NCI-H345 treated with DMSO at 0.1 percent for 48 hours (cell line): Measurements from ENCODE around the gene OBP2B.
"Not testable (repeated sequence)": the region's sequence is repeated elsewhere in the genome, so short reads cannot be mapped to it uniquely, and the experiment has no call there.

Source experiments
- DNase-seq: peaks from one replicate; lab custom pipeline; 2025; ENCODE audit not compliant: unreplicated experiment; lab: John Stamatoyannopoulos, UW

The OBP2B gene

DNA sequence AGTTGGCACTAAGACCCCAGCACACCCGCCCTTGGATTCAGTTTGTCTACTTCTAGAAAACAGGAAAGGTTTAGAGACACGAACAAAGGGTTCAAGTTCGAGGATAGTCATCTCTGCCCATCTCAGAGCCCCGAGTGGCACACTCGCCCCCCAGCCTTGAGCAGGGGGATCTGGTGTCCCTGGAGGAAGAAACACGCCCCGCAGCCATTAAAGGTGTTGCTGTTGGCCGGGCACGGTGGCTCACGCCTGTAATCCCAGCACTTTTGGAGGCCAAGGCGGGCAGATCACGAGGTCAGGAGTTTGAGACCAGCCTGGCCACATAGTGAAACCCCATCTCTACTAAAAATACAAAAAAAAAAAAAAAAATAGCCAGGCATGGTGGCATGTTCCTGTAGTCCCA is 39.4 kb downstream of the OBP2B start:
- DNase-seq: not testable (repeated sequence)

DNA sequence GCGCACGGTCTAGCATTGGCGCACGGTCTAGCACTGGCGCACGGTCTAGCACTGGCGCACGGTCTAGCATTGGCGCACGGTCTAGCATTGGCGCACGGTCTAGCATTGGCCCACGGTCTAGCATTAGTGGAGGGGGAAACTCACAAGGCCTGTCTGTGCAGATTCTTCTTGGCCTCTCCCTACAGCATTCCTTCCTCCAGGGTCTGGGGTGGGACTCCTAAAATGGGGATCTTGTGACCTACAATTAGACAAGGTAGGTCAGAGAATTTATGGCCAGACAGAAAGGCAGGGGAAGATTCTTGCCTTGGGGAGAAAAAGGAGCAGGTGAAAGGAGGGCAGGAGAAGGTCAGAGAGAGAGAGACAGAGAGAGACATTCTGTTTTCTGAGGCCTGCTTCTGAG is 39.9 kb downstream of the OBP2B start:
- DNase-seq: no peak

DNA sequence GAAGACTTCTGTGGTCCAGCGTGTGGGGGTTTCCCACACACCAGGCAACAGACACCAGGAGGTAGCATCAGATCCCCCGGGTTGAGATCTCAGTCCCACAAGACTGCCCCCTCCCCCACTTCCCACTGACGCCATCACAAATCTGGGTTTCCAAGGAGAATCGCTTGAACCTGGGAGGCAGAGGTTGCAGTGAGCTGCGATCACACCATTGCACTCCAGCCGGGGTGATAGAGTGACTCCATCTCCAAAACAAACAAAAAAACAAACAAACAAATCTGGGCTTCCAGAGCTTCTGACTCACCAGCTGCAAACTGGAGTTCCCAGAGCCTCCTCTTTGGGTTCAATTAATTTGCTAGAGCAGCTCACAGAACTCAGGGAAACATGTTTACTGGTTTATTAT is 40.6 kb downstream of the OBP2B start:
- DNase-seq: no peak

DNA sequence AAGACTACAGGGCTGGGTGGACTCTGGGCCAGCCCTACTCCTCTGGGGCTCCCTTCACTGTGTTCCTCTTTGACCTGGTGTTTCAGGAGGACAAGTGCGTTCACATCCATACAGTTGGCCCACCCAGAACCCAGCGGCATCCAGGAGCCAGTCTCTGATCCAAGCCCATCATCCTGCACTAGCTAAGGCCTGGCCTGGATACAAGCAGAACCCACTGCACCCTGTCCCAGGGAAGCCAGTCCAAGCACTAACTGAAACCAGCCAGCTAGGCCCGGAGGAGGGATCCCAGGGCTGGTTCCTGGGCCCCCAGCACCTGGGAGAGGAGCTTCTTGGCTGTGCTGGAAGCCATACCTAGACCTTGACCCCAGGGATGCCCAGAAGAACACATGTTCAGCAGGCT is 41.3 kb downstream of the OBP2B start:
- no peak for DNase-seq

DNA sequence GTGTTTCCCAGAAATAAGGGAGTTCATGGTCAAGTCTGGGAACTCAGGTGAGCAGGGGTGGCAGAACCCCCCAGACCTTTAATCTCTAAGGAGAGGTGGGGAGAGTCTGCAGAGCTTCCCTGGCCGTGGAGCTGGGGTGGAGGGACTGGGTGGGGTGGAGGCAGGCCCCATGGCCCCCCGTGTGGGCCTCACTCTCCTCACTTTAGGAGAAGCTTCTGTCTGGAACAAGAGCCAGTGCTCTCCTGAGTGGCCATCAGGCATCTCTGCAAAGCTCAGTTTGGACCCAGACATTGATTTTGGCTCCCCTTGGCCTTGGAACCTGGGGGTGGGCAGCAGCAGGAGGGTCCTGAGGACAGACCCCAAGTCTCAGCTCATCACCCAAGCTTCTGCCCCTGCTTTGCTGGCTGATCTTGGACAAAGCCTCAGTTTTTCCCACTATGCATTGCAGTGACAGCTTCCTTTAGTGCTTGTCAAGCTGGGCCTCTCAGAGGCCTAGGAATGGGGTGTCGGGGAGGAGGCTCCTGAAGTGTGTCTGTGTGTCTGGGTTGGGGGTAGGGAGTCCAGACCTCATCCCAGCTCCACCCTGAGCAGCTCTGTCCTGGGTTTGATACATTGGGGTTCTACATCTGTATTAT is 41.8 kb downstream of the OBP2B start:
- DNase-seq: no peak

DNA sequence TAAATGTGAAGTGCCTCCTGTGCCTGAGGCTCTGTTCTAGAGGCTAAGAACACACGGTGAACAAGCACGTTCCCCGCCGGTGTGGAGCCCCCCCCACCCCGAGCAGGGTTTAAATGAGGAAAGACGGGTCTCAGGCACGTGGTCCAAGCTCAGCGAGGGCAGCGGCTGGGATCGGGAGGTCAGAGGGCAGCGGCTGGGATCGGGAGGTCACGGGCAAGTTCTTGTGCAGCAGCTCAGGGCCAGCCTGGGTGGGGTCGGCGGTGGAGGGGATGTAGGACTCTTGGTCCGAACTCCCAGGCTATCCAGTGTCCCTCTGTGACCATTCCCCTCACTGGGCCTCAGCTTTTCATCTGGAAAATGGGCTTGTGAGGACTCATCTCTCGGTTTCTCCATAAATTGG is 42.7 kb downstream of the OBP2B start:
- peak; percentile 3 for DNase-seq

DNA sequence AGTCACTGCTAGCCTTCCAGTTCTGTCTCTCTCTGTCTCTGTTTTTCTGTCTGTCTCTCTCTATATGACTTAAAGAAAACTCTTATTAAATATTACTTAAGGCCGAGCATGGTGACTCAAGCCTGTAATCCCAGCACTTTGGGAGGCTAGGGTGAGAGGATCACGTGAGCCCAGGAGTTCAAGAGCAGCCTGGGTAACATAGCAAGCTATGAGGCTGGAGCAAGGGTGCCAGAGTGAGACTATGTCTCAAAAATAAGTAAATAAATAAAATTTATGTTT is 43.7 kb downstream of the OBP2B start:
- DNase-seq: no peak

DNA sequence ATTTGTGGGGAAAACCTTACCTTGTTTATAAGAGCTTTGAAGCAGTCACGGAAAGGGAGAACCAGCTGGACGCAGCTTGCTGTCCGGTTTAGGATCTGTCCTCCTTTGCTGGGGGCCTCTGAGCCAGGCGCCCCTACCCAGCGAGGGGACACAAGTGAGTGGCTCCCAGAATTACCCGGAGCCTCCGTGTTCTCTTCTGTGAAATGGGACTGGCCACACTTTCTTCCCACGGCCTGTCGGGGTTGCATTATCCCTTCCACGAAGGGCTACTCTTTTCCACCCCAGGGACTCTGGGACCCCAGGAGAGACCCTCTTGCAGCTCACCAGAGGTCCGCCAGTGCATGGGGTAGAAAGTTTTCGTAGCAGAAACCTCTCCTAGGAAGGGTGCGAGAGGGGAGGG is 44.9 kb downstream of the OBP2B start:
- DNase-seq: no peak

DNA sequence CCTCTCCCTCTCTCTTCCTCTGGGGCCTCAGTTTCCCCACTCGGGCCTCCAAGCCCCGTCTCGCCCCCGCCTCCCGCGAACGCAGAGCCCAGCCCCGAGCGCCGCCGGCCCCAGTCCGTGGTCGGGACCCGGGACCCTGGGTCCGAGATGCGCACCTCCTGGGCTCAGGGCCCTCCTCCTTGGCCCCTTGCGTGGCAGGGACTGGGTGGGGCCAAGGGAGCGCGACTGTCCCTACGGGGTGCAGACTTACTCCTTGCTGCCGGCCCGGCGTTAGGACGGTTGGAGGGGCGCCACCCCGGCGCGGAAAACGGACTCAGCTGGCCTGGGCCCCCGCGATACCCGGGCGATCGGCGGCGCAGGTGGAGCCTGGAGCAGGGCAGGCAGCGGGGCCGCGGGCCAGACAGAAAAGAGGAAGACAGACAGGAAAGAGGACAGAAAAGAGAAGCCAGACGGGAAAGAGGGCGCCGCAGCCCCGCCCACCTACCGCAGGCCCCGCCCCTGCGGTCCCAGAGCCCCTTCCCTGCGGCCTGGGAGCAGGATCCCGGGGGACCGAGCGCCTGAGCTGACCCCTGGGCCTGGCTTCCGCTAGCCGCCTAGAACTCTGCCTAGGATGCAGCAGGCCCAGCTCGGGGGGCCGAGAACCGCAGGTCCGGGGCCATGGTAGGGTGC is 45.4 kb downstream of the OBP2B start, which contains the start of gene GBGT1:
Gene GBGT1, minus strand, starts transcription at position 411 of the 669 bp plus-strand sequence. CDS start 1,502 bp downstream, outside the sequence.
- DNase-seq: peak; percentile 6

DNA sequence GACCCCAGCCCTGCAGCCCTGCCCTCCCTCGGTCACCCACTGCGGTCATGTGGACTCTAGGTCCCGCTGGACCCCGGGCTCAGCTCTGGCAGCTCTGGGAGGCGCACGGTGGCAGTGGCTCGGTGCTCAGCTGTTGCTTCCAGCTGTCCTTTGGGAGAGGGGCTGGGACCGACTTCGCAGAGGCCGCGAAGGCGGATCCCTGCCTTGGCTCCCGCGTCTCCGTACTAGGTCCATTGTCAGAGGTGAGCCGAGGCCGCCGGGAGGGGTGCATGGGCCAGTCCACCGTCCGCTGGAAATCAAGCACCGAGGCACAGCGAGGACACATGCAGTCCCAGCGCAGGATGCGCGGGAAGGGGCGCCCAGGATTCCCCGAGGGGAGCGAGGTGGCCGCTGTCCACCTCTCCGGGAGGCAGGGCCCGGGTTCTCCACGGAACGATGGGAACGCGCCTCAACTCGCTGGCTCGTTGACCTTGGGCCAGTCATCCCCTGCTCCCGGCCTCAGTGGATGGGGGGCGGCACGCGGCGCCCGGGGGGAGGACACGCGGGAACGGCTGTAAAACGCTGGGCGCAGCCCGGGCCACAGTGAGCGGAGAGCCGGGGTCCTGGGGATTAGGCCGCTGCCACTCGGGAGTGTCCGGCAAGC is 46.1 kb downstream of the OBP2B start:
- no peak for DNase-seq

DNA sequence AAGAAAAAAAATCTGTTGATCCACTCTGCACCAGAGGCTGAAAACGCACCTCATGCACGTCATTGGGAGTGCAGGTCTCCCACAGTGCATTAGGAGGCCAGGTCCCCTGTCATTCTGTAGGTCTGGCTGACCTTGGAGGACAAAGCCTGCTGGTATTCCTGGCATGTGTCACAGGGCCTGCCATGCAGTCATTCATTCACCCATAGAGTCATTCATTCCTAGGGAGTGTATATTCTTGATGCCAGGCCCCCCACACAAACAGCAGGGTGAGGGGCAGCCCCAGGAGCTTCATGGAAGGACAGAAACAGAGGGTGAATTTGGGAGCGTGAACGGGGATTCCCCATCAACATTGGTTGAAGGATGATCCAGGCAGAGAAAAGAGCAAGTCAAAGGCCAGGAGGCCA is 47.5 kb downstream of the OBP2B start:
- no peak for DNase-seq

DNA sequence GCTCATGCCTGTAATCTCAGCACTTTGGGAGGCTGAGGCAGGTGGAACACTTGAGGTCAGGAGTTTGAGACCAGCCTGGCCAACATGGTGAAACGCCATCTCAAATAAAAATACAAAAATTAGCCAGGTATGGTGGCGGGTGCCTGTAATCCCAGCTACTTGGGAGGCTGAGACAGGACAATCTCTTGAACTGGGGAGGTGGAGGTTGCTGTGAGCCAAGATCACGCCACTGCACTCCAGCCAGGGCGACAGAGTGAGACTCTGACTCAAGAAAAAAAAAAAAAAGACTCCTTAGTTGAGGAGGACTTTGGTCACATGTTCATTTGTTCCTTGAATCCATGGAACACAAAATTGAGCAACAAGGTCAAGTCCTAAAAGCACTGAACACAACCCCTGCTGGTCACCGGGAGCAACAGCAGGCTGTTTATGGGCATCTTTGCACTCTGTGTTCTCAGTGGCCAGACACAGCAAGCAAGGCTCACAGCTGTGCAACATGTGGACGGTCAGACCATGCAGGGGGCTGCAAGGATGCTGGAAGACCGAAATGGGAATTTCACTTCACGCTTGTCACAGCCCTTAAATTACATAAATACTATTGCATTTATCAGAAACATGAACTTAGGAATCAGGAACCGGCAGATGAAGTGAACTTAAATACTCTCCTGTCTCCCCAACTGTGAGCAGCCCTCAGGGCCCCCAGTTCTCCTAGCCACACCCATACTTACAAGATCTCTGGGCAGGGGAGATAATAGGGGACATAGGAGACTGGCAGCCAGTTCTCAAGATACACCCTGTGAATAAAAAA is 48.1 kb downstream of the OBP2B start:
- DNase-seq: peak; percentile 4

DNA sequence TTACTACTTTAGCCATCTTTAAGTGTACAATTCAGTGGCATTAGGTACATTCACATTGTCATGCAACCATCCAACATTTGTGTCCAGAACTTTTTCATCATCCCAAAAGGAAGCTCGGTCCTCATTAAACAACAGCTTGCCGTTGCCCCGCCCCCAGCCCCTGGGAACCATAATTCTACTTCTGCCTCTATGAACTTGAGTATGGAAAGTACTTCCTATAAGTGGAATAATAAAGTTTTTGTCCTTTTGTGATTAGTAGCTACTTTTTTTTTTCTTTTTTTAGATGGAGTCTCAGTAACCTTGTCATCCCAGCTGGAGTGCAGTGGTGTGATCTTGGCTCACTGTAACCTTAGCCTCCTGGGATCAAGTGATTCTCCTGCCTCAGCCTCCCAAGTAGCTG is 50.4 kb downstream of the OBP2B start:
- no peak for DNase-seq
